HG02571 (cell line): Measurements from ENCODE around the gene CTTNBP2NL.

ENCODE experiments used
- ATAC-seq: cut with Tn5 transposase; IDR thresholded peaks from one replicate; pipeline ENCODE4 v1.9.1; 2021; ENCODE audit warnings: mild to moderate bottlenecking, moderate library complexity; ENCODE audit not compliant: unreplicated experiment

CTTNBP2NL gene

GRCh38 chr1:112395821-112396652 is at the start of gene CTTNBP2NL:
Gene CTTNBP2NL, plus strand, starts transcription at chr1:112396214. Its CDS starts 19,952 bp downstream, at chr1:112416166.
- ATAC-seq = peak; percentile 82

GRCh38 chr1:112346801-112347350 is 49.1 kb upstream of the CTTNBP2NL start:
- ATAC-seq = no peak

GRCh38 chr1:112356765-112357164 is 39.2 kb upstream of the CTTNBP2NL start:
- no peak for ATAC-seq

GRCh38 chr1:112357467-112357866 is 38.5 kb upstream of the CTTNBP2NL start:
- ATAC-seq = no peak

- no peak for ATAC-seq
These were observed 37.8 kb upstream of the CTTNBP2NL start for GRCh38 chr1:112358061-112358770.

- no peak for ATAC-seq
These were observed 37.1 kb upstream of the CTTNBP2NL start for GRCh38 chr1:112358798-112359408.

GRCh38 chr1:112359961-112360767 is 35.9 kb upstream of the CTTNBP2NL start:
- no peak for ATAC-seq

GRCh38 chr1:112363636-112364035 is 32.4 kb upstream of the CTTNBP2NL start:
- no peak for ATAC-seq

GRCh38 chr1:112368198-112368597 is 27.8 kb upstream of the CTTNBP2NL start:
- no peak for ATAC-seq

GRCh38 chr1:112369392-112370285 is 26.4 kb upstream of the CTTNBP2NL start:
- peak; percentile 89 for ATAC-seq

GRCh38 chr1:112370996-112371395 is 25.0 kb upstream of the CTTNBP2NL start:
- ATAC-seq = no peak

- ATAC-seq = no peak
These were observed 24.2 kb upstream of the CTTNBP2NL start for GRCh38 chr1:112371775-112372174.

GRCh38 chr1:112373806-112374205 is 22.2 kb upstream of the CTTNBP2NL start:
- ATAC-seq = no peak

- ATAC-seq = no peak
These were observed 20.3 kb upstream of the CTTNBP2NL start for GRCh38 chr1:112375701-112376100.

GRCh38 chr1:112380356-112380755 is 15.7 kb upstream of the CTTNBP2NL start:
- ATAC-seq = no peak

- ATAC-seq = no peak
These were observed 14.5 kb upstream of the CTTNBP2NL start for GRCh38 chr1:112381324-112382076.

GRCh38 chr1:112383759-112384370 is 12.1 kb upstream of the CTTNBP2NL start:
- no peak for ATAC-seq

GRCh38 chr1:112386024-112386723 is 9.8 kb upstream of the CTTNBP2NL start:
- ATAC-seq = no peak
